HG03469 (cell line): ENCODE measurements around the gene RNF145.

Experiments
- ATAC-seq: cut with Tn5 transposase; IDR thresholded peaks from one replicate; pipeline ENCODE4 v1.9.1; 2021; ENCODE audit warnings: mild to moderate bottlenecking, moderate library complexity, moderate number of reproducible peaks; ENCODE audit not compliant: unreplicated experiment

The RNF145 gene

DNA sequence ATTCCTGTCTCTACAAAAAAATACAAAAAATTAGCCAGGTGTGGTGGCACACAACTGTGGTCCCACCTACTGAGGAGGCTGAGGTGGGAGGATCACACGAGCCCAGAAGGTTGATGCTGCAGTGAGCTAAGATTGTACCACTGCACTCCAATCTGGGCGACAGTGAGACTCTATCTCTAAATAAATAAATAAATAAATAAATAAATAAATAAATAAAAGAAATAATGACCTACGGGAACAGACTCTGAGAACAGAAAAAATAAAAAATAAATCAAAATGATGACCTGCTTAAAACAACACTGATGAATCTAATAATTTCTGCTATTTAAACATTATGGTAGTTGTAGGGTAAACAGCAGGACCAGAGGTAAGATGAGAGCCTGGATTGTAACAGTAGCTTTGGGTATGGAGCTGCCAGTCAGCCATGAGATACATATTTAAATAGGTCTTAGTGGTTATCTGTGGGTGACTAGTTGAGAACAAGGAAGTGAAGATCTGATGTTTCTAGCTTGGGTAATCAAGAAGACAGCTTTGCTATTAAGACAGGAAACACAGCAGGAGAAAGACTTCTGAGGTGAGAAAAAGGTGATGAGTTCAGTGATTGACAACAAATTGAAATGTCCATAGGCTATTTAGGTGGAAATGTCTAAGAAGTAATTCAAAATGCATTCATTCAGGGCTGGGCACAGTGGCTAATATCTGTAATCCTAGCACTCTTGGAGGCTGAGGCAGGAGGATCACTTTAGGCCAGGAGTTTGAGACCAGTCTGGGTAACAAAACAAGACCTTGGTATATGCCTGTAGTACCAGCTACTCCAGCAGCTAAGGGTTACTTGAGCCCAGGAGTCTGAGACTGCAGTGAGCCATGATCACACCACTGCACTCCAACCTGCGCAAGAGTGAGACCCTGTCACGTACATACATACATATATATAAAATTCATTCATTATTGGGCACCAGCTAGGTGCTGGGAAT lies 11.0 kb downstream of the RNF145 start:
- ATAC-seq = peak; percentile 91

DNA sequence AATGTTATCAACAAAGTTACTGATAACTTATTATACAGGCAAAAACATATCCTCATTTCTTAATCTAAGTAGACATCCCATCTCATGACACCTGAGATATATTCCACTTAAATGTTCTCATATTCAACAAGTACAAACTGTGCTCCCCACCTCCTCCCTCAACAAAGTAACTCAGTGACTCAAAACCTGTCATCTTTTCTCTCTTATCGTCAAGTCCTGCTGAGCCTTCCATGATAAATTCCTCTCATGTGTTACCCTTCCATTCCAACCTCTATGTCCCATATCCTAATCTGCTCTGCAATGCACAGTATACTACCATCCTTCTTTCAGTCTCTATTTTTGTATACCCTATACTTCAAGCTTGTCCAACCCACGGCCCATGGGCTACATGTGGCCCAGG lies 13.6 kb downstream of the RNF145 start:
- ATAC-seq = no peak

DNA sequence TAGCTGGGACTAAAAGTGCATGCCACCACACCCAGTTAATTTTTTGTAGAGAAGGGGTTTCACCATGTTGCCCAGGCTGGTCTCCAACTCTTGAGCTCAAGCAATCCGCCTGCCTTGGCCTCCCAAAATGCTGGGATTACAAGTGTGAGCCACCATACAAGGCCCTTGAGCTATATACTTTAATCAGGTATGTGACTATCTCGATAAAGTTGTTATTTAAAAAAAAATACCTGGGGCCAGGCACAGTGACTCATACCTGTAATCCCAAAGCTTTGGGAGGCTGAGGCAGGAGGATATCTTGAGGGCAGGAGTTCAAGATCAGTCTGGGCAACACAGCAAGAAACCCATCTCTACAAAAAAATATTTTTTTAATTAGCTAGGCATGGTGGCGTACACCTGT lies 19.2 kb downstream of the RNF145 start:
- no peak for ATAC-seq

DNA sequence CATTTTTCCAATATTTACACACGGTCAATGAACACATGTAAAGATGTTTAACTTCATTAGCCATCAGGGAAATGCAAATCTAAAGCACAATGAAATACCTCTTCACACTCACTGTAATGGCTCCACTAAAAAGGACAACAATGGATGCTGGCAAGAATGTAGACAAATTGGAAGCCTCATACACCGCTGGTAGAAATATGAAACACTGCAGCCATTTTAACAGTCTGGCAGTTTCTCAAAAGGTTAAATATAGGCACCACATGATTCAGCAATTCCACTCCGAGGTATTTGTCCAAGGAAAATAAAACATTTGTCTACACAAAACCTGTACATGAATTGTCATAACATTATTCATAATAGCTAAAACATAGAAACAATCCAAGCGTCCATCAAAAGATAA lies 20.0 kb downstream of the RNF145 start:
- no peak for ATAC-seq

DNA sequence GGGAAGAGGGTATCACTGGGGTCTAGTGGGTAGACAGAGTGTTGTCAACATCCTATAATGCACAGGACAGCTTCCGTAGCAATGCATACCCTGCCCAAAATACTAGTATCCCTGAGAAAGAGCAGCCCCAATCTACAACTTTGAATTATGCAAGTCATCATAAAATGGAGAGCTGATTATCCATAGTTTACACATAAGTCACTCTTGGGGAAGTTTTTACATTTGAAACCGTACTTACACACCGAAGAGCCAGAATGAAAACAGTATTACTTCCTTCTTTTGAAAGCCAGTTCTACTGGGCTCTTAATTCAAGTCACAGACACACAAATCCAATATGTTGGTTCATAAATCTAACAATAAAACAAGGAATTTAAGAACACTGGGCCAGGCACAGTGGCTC lies 21.6 kb downstream of the RNF145 start:
- no peak for ATAC-seq

DNA sequence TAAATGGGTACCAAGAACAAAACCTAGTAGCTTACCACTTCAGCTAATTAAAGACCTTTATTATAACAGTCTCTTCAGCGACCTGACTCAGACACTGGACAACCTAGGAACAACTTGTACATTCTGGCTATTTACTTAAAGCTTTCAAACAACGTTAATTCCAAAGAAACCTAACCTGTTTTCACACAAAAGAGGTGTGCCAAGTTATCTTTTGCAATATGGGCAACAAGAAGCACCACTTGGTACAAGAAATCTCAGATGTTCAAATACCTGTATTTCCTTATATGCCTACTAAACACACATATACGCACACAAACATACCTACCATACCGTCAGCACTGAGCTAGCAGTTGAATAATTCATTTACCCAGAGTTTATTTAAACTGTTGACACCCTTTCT lies 23.0 kb downstream of the RNF145 start:
- ATAC-seq = no peak

DNA sequence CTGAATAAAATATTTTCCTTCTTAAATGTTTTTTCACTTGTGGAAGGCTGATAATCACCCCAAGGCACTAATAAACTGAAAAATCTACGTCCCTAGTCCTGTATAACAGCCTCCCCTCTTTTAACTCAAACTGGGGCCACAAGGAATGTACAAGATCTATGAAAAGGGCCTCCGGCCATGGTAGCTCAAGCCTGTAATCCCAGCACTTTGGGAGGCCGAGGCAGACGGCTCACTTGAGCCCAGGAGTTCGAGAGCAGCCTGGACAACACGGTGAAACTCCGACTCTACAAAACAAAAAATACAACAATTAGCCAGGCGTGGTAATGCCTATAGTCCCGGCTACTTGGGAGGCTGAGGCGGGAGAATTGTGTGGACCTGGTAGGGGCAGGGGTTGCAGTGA lies 23.6 kb downstream of the RNF145 start:
- no peak for ATAC-seq

DNA sequence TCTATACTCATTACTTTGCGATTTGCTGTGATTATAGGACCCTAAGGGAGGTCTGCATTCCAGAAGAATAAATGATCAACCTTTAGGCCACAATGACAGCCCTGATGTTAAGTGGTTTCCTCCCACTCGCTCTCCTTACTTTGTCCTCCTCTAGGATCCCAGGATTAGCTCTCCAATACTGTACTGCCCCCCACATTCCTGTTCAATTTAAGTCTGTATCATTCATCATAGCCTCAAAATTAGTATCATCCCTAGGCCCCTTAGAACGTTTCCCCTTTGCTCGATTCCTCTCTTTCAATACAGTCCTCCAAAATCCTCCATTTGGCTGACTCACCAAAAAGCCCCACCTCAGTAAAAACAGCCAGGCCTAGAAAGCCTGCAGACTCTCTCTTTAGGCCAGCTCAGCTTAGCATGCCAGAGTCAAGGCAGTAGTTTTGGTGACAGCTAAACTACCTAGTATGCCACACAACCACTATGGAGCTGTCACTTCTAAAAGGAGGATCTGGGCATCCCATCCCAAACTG lies 24.4 kb downstream of the RNF145 start:
- no peak for ATAC-seq

DNA sequence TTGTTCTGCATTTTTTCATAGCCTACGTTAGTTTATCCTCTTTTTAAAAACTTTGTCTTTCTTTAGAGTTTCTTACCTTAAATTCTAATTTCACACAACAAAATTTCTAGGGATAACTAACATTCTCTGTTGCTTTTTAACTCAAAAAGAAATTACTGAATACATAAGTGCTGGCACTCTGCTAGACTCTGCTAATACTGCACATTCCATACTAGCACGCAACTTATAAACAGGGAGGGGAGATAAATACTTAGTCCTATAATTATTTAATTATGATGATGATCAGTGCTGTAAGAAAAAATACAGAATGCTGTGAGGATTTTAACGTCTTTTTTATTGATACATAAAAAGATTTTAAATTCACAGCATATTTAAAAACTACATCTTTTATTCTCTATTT lies 25.1 kb downstream of the RNF145 start:
- ATAC-seq = no peak

DNA sequence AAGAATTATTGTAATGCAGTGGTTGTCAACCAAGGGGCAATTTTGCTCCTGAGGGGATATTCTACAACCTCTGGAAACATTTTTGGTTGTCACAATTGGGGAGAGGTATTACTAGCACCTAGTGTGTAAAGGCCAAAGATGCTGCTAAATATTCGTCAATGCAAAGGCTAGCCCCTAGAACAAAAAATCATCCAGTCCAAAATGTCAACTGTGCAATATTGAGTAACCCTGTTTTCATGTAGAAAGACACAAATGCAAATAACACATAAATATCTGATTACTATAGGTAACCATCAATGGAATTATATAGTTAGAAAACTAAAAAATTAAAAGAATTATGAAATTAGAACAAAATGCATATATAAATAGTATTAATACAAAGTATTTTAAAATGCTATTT lies 26.1 kb downstream of the RNF145 start:
- ATAC-seq = no peak

DNA sequence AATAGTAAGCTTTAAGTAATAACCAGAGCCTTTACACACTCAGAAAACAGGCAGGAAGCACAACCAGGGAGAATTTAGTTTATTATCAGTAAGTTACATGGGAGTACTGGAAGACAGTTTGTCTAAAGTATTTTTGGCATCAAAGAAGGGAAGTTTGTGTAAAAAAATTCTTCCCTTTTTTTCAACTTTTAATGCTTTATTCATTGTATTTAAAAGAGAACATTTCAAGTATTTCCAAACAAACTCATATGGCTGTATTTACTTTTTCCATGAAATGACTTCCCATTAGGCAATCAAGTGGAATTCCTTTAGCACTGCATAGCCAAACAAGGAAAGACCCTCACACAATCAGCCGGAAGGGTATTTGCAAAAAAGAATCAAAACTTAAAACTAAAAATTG lies 26.7 kb downstream of the RNF145 start:
- no peak for ATAC-seq

DNA sequence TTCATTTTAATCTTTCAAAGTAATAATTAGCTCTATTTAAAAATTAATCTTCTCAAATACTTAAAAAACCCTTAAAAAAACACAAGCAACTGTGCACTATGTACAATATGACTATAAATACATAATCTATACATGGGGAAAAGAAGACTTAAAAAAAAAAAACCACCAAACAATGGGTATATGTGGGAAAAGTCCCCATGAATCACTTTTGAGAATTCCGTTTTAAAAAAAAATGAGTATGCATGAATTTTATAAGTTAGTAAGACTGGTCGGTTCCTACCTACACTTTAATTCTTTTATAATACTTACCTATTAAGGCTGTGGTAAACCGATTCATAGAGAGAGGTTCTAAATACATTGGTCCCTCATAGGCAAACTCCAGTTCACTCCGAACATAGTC lies 27.7 kb downstream of the RNF145 start:
- no peak for ATAC-seq

DNA sequence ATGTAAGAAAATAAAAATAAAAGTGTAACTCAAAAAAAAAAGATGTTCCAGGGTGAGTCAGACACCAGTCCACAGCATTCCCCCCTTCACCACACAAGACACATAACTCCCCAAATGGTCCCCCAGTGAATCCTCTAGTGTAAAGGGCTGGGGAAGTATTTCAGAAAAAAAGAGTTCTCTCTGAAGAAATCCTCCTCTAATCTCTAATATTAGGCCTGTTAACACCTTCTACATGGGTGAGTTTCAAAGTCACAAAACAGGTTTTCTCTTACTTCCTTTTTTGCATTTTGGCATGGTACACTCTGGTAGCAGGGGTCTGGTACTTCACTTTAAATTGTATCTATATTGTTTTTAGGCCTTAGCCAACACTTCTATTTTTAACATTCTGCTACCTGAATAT lies 28.2 kb downstream of the RNF145 start:
- ATAC-seq = peak; percentile 38

DNA sequence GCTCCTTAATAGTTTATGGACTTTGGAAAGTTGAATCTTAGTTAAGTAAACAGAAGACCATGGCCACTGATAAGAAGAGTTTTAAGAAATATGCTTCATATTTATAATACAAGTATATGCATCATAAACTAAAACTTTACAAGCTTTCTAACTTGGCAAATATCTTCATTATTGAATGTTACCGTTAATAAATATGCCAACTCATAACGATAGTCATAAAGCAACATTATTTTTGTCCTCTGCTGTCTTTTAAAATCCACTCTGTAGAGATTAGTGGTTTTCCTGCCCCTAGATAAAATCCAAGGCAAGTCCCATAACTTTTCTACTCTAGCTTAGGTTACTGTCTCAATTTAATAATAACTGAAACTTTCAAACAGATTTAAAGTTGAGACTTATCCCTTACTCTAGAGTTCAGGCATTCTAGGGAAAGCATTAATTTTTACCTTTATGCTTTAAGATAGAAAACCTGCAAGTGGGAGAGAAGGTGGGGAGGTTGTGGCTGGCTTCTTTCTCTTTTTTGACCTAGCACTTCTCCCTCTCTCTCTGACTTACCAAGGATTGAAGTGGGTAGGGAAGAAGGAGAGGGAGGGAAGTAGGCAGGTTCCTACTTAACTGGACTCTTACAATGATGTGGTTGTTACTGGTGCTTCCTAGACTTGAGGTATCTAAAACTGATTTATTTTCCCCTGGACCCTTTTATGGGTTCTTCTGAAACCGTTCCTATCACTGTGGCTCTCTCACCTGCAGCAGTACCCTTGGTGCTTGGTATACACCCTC lies 29.6 kb downstream of the RNF145 start:
- no peak for ATAC-seq

DNA sequence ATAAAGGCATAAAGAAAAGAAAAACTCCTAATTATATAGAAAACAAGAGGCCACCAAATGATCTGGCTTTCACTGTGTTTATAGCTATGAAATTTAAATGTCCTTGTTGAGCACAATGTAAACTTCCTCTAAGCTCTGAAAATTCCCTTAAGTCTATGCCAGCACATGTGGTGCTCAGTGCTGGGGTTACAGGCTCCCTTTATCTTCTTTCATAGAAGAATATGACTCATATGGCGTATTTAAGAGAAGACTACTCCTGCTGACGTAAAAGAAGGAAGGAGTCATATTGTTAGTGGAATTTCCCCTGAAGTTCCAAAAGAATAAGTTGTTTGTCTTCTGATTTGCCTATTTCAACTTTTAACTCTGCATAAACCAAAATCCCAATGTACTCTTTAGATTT lies 30.4 kb downstream of the RNF145 start:
- ATAC-seq = no peak

DNA sequence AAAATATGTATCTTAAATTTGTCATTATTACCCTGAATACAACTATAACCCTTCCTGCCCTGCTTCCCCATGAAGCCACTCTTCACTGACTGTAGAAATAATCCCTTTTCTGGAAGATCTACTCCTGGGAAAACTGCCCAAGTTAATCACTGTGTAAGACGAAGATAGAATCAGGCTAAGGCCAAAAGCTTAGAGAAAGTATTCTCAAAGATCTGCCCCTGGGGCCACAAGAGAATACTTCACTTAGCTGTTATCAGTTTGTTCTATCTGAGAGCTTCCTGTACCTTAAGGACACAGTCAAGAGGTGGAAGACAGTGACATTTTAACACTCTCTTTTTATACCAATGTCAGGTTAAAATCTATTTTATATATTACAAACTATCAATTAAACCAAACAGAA lies 33.8 kb downstream of the RNF145 start:
- no peak for ATAC-seq

DNA sequence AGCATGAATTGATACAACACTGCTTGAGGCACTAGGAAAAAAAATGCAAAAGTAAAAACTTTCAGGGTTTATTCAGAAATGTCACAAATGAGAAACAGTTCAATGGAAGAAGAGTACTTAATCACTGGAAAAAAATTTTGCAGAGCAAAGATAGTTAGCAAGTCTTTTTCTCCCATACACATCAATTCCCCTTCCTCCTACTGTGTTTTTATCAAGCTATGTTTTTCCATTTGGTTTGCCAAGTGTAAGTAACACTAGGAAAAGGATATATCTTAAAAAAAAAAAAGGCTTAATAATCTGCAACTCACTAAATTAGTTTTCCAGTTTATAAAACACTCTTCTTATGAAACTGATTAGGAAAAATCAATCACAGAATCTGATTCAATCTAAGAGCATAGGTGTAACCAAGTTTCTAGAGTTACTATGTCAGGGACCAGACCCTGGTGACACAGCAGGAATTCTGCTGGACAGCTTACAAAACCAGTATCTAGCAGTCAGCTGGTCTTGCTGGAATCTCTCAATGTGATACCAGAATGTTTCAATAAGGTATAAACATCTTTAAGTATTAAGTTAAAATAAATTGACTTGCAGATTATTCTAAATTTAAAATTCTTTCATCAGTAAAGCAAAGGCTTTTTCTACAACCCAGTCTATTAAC lies 34.7 kb downstream of the RNF145 start:
- ATAC-seq = no peak

DNA sequence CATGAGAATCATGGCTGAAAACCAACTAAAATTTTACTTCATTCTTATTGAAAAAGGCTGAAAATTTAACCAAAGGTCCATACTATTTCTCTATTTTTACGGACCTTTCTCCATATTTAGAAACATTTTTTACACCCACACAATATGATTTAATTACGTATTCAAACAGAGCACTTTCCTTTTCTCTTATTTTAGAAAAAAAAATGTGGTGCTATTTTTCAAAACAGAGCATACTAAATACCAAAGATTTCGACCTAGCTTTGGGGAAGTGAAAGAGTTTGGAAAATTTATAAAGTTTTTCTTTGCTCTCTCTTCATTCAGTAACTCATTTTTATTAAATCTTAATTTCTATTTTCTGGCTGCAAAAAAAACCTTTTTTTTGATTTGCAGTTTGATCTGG lies 38.1 kb downstream of the RNF145 start:
- ATAC-seq = no peak

DNA sequence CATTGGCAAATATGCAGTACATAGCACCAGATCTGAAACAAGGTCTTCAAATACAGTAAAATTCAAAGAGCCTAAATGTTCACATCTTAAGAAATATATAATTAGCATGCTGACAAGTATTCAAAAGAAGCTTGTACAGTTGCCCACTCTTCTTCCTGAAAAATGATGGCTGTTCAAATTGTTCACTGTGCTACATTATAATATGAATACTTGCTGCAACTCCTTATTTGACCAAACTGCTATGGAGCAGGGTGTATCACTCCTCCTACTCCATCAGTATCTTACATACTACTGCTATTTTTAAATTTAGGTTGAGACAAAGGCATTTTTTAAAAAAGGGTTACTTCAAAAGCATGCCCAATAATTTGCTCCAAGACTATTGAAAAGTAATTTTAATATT lies 39.3 kb downstream of the RNF145 start:
- ATAC-seq = no peak

DNA sequence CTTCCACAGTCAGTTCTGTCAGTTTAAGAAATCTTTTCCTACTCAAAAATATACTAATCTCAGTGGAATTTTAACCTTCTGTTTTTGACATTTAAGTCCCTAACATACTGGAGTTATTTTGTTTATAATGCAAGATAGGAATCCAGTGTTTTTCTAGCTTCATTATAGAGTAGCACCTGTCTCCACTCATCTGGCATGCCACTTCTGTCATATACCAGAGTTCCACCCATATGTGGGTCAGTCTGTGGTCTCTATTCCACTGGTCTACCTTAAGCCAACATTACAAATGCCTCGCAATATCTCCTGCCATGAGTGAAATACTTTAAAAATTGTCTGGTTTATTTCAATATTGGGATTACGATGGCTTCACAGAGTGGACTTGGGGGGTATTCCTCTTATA lies 42.9 kb downstream of the RNF145 start:
- ATAC-seq = no peak

DNA sequence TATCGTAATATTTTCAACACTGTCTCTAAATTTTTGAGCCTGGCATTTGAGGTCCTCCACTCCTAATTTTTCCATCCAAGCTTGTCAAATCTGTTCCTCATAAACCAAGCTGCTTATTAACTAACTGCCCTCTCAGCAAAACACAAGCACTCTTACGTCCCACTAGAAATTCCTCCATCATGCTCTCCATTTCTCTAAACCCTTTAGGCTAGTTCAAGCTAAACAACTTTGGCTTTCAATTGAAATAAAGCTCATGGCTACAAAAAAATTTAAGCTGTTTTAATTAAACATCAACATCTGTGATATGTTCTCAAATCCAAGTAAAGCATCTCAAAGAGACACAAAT lies 45.7 kb downstream of the RNF145 start:
- no peak for ATAC-seq
